Measurements from ENCODE around the gene MRPS14.

MRPS14 gene

GRCh38 chr1:174968750-174969244, 54.4 kb downstream of the MRPS14 start:
- H2AFZ ChIP-seq (ENCODE audit: low read depth), result peak overlapping the region; percentile 9; the same call in 1 of the 2 replicates
- no peak for TF ChIP-seq CTCF (conservative IDR thresholded peaks at IDR 0.05; ENCODE audit: low read depth, low read length)
- H4K20me1 ChIP-seq (ENCODE audit: insufficient read depth), result no peaks in the 10 kb centered on the region
- peak overlapping the region; percentile 67 for H3K4me2 ChIP-seq
- H3K4me1 ChIP-seq (ENCODE audit: low read depth, poor library complexity, severe bottlenecking), result peaks cover 100% of the 10 kb centered on the region
- peak overlapping the region; percentile 68 for H3K4me3 ChIP-seq (IDR thresholded peaks at IDR 0.05; ENCODE audit: insufficient read depth, low read depth, low read length)
- no peaks in the 10 kb centered on the region for H3K36me3 ChIP-seq (ENCODE audit: insufficient read depth)
- no peaks in the 10 kb centered on the region for H3K27me3 ChIP-seq (ENCODE audit: insufficient read depth, low read depth)
- H3K27ac ChIP-seq, result peak overlapping the region; percentile 81
- peak overlapping the region; percentile 32 for H3K9ac ChIP-seq
- H3K79me2 ChIP-seq (ENCODE audit: insufficient read depth, low read depth), result no peaks in the 10 kb centered on the region

GRCh38 chr1:174967845-174968705, 55.1 kb downstream of the MRPS14 start:
- peak overlapping the region; percentile 81 for H3K27ac ChIP-seq
- no peak overlapping the region for H3K4me3 ChIP-seq (IDR thresholded peaks at IDR 0.05; ENCODE audit: insufficient read depth, low read depth, low read length)
- no peak for TF ChIP-seq CTCF (conservative IDR thresholded peaks at IDR 0.05; ENCODE audit: low read depth, low read length)
- H4K20me1 ChIP-seq (ENCODE audit: insufficient read depth), result no peaks in the 10 kb centered on the region
- H3K9ac ChIP-seq, result peak overlapping the region; percentile 32
- H3K79me2 ChIP-seq (ENCODE audit: insufficient read depth, low read depth), result no peaks in the 10 kb centered on the region
- H3K4me1 ChIP-seq (ENCODE audit: low read depth, poor library complexity, severe bottlenecking), result peaks cover 100% of the 10 kb centered on the region
- peak overlapping the region; percentile 67 for H3K4me2 ChIP-seq
- H3K36me3 ChIP-seq (ENCODE audit: insufficient read depth), result no peaks in the 10 kb centered on the region
- no peaks in the 10 kb centered on the region for H3K27me3 ChIP-seq (ENCODE audit: insufficient read depth, low read depth)
- H2AFZ ChIP-seq (ENCODE audit: low read depth), result peak overlapping the region; percentile 1; the same call in 1 of the 2 replicates

- H3K4me2 ChIP-seq, result peak overlapping the region; percentile 67
- no peak for TF ChIP-seq CTCF (conservative IDR thresholded peaks at IDR 0.05; ENCODE audit: low read depth, low read length)
Observed at GRCh38 chr1:174966008-174966572, 57.1 kb downstream of the MRPS14 start.

GRCh38 chr1:174965362-174966007, 57.7 kb downstream of the MRPS14 start:
- H3K79me2 ChIP-seq (ENCODE audit: insufficient read depth, low read depth), result no peaks in the 10 kb centered on the region
- peak overlapping the region; percentile 67 for H3K4me2 ChIP-seq
- H3K27ac ChIP-seq, result peak overlapping the region; percentile 81
- peaks cover 87% of the 10 kb centered on the region for H3K4me1 ChIP-seq (ENCODE audit: low read depth, poor library complexity, severe bottlenecking)
- H3K36me3 ChIP-seq (ENCODE audit: insufficient read depth), result no peaks in the 10 kb centered on the region
- H2AFZ ChIP-seq (ENCODE audit: low read depth), result peak overlapping the region; percentile 28; the same call in 1 of the 2 replicates
- peak overlapping the region; percentile 30; the same call in 1 of the 2 replicates for H3K9ac ChIP-seq
- H3K27me3 ChIP-seq (ENCODE audit: insufficient read depth, low read depth), result no peaks in the 10 kb centered on the region
- H3K4me3 ChIP-seq (IDR thresholded peaks at IDR 0.05; ENCODE audit: insufficient read depth, low read depth, low read length), result no peak overlapping the region
- H4K20me1 ChIP-seq (ENCODE audit: insufficient read depth), result no peaks in the 10 kb centered on the region
- no peak for TF ChIP-seq CTCF (conservative IDR thresholded peaks at IDR 0.05; ENCODE audit: low read depth, low read length)

More at GRCh38 chr1:174966008-174966572, 57.1 kb downstream of the MRPS14 start:
- Histone ChIP-seq H3K36me3 (ENCODE audit: insufficient read depth) (no peaks in the 10 kb centered on the region), H3K4me3 (IDR thresholded peaks at IDR 0.05; ENCODE audit: insufficient read depth, low read depth, low read length) (no peak overlapping the region), H3K79me2 (ENCODE audit: insufficient read depth, low read depth) (no peaks in the 10 kb centered on the region), H3K4me1 (ENCODE audit: low read depth, poor library complexity, severe bottlenecking) (peaks cover 92% of the 10 kb centered on the region), H2AFZ (ENCODE audit: low read depth) (peak overlapping the region; percentile 28; the same call in 1 of the 2 replicates), H4K20me1 (ENCODE audit: insufficient read depth) (no peaks in the 10 kb centered on the region), H3K9ac (peak overlapping the region; percentile 30; the same call in 1 of the 2 replicates), H3K27me3 (ENCODE audit: insufficient read depth, low read depth) (no peaks in the 10 kb centered on the region), H3K27ac (peak overlapping the region; percentile 81)
